ENCODE data around the gene PACSIN2. TPM values are rescaled to one million over a fixed set of nuclear protein-coding genes. Genes with fewer than 3 reads are reported as not detected.

The PACSIN2 gene
- total RNA-seq, 1 experiment from 2014 or later = 70.5 TPM

DNA sequence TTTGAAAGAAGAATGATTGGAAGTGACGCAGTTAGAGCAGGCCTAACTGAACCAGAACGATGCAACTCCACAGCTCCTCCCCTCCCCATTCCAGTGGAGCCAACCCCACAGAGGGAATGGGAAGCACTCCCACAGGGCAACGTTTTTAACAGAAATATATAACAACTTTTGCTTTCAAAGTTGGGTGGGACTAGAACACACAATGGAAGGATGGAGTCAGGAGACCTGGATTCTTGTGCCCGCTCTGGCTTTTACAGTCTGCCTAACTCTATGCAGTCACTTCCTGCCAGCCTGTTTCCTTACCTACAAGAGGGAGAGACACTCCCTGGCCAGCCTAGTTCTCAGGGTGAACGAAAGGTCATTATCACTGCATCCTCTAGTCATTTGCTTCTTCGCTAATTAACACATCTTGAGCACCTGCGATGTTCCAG lies 75.5 kb downstream of the PACSIN2 start:
- Mint-ChIP-seq H3K4me1 (peaks cover 48% of the 10 kb centered on the region), H3K27me3 (ENCODE audit: low read depth) (no peaks in the 10 kb centered on the region), H3K36me3 (no peaks in the 10 kb centered on the region), H3K9me3 (no peaks in the 10 kb centered on the region), H3K27ac (peak overlapping the region; percentile 58; the same call in 1 of the 2 replicates), H3K4me3 (no peak overlapping the region)
- ChIA-PET CTCF (interaction anchor here (0.5 to 0.6 kb wide), 2 partner anchors 19 to 191 kb away, joined by 4 read pairs; no protein-coding TSS in a partner anchor), POLR2A (interaction anchor here (1.4 kb wide), 1 partner anchor 24 kb away, joined by 3 read pairs; no protein-coding TSS in a partner anchor)
- no peak for TF ChIP-seq GTF2I (CRISPR knock-in tag; conservative IDR thresholded peaks at IDR 0.05)
- TF ChIP-seq GRHL2 (CRISPR knock-in tag; IDR thresholded peaks at IDR 0.05; ENCODE audit: insufficient replicate concordance, severe bottlenecking) = no peak
- no peak for TF ChIP-seq ZNF138 (CRISPR knock-in tag; conservative IDR thresholded peaks at IDR 0.05)
- TF ChIP-seq, protein P1, sequence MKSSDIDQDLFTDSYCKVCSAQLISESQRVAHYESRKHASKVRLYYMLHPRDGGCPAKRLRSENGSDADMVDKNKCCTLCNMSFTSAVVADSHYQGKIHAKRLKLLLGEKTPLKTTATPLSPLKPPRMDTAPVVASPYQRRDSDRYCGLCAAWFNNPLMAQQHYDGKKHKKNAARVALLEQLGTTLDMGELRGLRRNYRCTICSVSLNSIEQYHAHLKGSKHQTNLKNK (CRISPR knock-in tag; IDR thresholded peaks at IDR 0.05) = no peak
- TF ChIP-seq, protein P2, sequence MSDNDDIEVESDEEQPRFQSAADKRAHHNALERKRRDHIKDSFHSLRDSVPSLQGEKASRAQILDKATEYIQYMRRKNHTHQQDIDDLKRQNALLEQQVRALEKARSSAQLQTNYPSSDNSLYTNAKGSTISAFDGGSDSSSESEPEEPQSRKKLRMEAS (CRISPR knock-in tag; IDR thresholded peaks at IDR 0.05) = no peak
- TF ChIP-seq TEAD1 (CRISPR knock-in tag; IDR thresholded peaks at IDR 0.05) = no peak
- TF ChIP-seq NR2C2 (CRISPR knock-in tag; IDR thresholded peaks at IDR 0.05) = no peak
- TF ChIP-seq NFYB (CRISPR knock-in tag; conservative IDR thresholded peaks at IDR 0.05; ENCODE audit: low read depth) = no peak
- TF ChIP-seq, protein P3, sequence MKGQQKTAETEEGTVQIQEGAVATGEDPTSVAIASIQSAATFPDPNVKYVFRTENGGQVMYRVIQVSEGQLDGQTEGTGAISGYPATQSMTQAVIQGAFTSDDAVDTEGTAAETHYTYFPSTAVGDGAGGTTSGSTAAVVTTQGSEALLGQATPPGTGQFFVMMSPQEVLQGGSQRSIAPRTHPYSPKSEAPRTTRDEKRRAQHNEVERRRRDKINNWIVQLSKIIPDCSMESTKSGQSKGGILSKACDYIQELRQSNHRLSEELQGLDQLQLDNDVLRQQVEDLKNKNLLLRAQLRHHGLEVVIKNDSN (CRISPR knock-in tag; IDR thresholded peaks at IDR 0.05) = no peak
- TF ChIP-seq, protein P4, sequence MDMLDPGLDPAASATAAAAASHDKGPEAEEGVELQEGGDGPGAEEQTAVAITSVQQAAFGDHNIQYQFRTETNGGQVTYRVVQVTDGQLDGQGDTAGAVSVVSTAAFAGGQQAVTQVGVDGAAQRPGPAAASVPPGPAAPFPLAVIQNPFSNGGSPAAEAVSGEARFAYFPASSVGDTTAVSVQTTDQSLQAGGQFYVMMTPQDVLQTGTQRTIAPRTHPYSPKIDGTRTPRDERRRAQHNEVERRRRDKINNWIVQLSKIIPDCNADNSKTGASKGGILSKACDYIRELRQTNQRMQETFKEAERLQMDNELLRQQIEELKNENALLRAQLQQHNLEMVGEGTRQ (CRISPR knock-in tag; IDR thresholded peaks at IDR 0.05) = no peak
- TF ChIP-seq SMAD4 (CRISPR knock-in tag; IDR thresholded peaks at IDR 0.05) = no peak
- TF ChIP-seq, protein P5, sequence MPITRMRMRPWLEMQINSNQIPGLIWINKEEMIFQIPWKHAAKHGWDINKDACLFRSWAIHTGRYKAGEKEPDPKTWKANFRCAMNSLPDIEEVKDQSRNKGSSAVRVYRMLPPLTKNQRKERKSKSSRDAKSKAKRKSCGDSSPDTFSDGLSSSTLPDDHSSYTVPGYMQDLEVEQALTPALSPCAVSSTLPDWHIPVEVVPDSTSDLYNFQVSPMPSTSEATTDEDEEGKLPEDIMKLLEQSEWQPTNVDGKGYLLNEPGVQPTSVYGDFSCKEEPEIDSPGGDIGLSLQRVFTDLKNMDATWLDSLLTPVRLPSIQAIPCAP (CRISPR knock-in tag; IDR thresholded peaks at IDR 0.05) = no peak
- TF ChIP-seq ZNF121 (CRISPR knock-in tag; IDR thresholded peaks at IDR 0.05) = no peak
- TF ChIP-seq, protein P6, sequence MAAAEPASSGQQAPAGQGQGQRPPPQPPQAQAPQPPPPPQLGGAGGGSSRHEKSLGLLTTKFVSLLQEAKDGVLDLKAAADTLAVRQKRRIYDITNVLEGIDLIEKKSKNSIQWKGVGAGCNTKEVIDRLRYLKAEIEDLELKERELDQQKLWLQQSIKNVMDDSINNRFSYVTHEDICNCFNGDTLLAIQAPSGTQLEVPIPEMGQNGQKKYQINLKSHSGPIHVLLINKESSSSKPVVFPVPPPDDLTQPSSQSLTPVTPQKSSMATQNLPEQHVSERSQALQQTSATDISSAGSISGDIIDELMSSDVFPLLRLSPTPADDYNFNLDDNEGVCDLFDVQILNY (CRISPR knock-in tag; IDR thresholded peaks at IDR 0.05) = no peak
- no peak for TF ChIP-seq ZNF219 (CRISPR knock-in tag; IDR thresholded peaks at IDR 0.05; ENCODE audit: borderline replicate concordance)
- no peak for DNase-seq (ENCODE audit: low spot score)
- peak; percentile 57 for ATAC-seq

DNA sequence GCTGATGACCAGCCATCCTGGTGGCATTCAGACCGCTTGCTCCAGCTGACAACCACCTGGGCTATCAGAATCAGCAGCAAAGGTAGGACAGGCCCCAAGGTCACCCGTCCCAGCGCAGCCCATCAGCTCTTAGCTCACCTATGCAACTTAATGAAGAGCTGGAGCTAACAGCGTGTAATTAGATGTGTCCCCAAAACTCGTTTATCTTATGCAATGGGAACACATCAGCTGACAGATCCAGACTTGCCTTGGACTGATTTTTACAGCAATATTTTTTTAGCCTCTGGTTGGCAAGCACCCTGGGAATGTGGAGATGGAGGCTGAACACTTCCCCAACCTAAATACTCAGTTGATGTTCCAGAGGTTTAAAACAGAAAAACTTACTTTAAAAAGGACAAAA lies 76.0 kb downstream of the PACSIN2 start:
- Mint-ChIP-seq H3K27ac (no peak overlapping the region), H3K4me1 (peaks cover 51% of the 10 kb centered on the region), H3K27me3 (ENCODE audit: low read depth) (no peaks in the 10 kb centered on the region), H3K4me3 (no peak overlapping the region), H3K9me3 (no peaks in the 10 kb centered on the region), H3K36me3 (no peaks in the 10 kb centered on the region)
- no peak for ATAC-seq
- ChIA-PET CTCF (no interaction called here), POLR2A (interaction anchor here (0.5 to 1.4 kb wide), 2 partner anchors 23 to 25 kb away, joined by 3 to 6 read pairs; no protein-coding TSS in a partner anchor)
- TF ChIP-seq ZNF219 (CRISPR knock-in tag; IDR thresholded peaks at IDR 0.05; ENCODE audit: borderline replicate concordance) (no peak), KAT7 (CRISPR knock-in tag; IDR thresholded peaks at IDR 0.05; ENCODE audit: borderline replicate concordance) (no peak), ZNF396 (CRISPR knock-in tag; IDR thresholded peaks at IDR 0.05; ENCODE audit: borderline replicate concordance) (no peak), NR2C2 (CRISPR knock-in tag; IDR thresholded peaks at IDR 0.05) (no peak)
- TF ChIP-seq, protein P3 (CRISPR knock-in tag; IDR thresholded peaks at IDR 0.05) = no peak
- TF ChIP-seq, protein P7, sequence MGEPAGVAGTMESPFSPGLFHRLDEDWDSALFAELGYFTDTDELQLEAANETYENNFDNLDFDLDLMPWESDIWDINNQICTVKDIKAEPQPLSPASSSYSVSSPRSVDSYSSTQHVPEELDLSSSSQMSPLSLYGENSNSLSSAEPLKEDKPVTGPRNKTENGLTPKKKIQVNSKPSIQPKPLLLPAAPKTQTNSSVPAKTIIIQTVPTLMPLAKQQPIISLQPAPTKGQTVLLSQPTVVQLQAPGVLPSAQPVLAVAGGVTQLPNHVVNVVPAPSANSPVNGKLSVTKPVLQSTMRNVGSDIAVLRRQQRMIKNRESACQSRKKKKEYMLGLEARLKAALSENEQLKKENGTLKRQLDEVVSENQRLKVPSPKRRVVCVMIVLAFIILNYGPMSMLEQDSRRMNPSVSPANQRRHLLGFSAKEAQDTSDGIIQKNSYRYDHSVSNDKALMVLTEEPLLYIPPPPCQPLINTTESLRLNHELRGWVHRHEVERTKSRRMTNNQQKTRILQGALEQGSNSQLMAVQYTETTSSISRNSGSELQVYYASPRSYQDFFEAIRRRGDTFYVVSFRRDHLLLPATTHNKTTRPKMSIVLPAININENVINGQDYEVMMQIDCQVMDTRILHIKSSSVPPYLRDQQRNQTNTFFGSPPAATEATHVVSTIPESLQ (CRISPR knock-in tag; IDR thresholded peaks at IDR 0.05) = no peak
- TF ChIP-seq, protein P8, sequence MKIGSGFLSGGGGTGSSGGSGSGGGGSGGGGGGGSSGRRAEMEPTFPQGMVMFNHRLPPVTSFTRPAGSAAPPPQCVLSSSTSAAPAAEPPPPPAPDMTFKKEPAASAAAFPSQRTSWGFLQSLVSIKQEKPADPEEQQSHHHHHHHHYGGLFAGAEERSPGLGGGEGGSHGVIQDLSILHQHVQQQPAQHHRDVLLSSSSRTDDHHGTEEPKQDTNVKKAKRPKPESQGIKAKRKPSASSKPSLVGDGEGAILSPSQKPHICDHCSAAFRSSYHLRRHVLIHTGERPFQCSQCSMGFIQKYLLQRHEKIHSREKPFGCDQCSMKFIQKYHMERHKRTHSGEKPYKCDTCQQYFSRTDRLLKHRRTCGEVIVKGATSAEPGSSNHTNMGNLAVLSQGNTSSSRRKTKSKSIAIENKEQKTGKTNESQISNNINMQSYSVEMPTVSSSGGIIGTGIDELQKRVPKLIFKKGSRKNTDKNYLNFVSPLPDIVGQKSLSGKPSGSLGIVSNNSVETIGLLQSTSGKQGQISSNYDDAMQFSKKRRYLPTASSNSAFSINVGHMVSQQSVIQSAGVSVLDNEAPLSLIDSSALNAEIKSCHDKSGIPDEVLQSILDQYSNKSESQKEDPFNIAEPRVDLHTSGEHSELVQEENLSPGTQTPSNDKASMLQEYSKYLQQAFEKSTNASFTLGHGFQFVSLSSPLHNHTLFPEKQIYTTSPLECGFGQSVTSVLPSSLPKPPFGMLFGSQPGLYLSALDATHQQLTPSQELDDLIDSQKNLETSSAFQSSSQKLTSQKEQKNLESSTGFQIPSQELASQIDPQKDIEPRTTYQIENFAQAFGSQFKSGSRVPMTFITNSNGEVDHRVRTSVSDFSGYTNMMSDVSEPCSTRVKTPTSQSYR (CRISPR knock-in tag; IDR thresholded peaks at IDR 0.05) = no peak
- TF ChIP-seq, protein P9, sequence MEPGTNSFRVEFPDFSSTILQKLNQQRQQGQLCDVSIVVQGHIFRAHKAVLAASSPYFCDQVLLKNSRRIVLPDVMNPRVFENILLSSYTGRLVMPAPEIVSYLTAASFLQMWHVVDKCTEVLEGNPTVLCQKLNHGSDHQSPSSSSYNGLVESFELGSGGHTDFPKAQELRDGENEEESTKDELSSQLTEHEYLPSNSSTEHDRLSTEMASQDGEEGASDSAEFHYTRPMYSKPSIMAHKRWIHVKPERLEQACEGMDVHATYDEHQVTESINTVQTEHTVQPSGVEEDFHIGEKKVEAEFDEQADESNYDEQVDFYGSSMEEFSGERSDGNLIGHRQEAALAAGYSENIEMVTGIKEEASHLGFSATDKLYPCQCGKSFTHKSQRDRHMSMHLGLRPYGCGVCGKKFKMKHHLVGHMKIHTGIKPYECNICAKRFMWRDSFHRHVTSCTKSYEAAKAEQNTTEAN (CRISPR knock-in tag; IDR thresholded peaks at IDR 0.05) = no peak
- DNase-seq (ENCODE audit: low spot score) = no peak
